Measurements from ENCODE around the gene SLC5A11.

Gene SLC5A11, protein sequence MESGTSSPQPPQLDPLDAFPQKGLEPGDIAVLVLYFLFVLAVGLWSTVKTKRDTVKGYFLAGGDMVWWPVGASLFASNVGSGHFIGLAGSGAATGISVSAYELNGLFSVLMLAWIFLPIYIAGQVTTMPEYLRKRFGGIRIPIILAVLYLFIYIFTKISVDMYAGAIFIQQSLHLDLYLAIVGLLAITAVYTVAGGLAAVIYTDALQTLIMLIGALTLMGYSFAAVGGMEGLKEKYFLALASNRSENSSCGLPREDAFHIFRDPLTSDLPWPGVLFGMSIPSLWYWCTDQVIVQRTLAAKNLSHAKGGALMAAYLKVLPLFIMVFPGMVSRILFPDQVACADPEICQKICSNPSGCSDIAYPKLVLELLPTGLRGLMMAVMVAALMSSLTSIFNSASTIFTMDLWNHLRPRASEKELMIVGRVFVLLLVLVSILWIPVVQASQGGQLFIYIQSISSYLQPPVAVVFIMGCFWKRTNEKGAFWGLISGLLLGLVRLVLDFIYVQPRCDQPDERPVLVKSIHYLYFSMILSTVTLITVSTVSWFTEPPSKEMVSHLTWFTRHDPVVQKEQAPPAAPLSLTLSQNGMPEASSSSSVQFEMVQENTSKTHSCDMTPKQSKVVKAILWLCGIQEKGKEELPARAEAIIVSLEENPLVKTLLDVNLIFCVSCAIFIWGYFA

GRCh38 chr16:24845726-24846547 is at the start of gene SLC5A11:
TSS of gene SLC5A11 (plus strand) at chr16:24845963. CDS start at chr16:24858644, 12,681 bp downstream.
- Histone ChIP-seq H3K4me3 (IDR thresholded peaks at IDR 0.05; ENCODE audit: insufficient read depth, low read depth, low read length) (no peak within 1 kb of the TSS), H3K9ac (no peak within 1 kb of the TSS), H3K4me2 (no peak within 1 kb of the TSS), H3K27ac (no peak within 1 kb of the TSS), H3K79me2 (ENCODE audit: insufficient read depth, low read depth) (no peaks in the 10 kb centered on the region), H3K4me1 (ENCODE audit: low read depth, poor library complexity, severe bottlenecking) (no peaks in the 10 kb centered on the region), H3K27me3 (ENCODE audit: insufficient read depth, low read depth) (no peaks in the 10 kb centered on the region), H3K36me3 (ENCODE audit: insufficient read depth) (no peaks in the 10 kb centered on the region), H4K20me1 (ENCODE audit: insufficient read depth) (no peaks in the 10 kb centered on the region), H2AFZ (ENCODE audit: low read depth) (no peak within 1 kb of the TSS)
- TF ChIP-seq, protein P1, sequence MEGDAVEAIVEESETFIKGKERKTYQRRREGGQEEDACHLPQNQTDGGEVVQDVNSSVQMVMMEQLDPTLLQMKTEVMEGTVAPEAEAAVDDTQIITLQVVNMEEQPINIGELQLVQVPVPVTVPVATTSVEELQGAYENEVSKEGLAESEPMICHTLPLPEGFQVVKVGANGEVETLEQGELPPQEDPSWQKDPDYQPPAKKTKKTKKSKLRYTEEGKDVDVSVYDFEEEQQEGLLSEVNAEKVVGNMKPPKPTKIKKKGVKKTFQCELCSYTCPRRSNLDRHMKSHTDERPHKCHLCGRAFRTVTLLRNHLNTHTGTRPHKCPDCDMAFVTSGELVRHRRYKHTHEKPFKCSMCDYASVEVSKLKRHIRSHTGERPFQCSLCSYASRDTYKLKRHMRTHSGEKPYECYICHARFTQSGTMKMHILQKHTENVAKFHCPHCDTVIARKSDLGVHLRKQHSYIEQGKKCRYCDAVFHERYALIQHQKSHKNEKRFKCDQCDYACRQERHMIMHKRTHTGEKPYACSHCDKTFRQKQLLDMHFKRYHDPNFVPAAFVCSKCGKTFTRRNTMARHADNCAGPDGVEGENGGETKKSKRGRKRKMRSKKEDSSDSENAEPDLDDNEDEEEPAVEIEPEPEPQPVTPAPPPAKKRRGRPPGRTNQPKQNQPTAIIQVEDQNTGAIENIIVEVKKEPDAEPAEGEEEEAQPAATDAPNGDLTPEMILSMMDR (conservative IDR thresholded peaks at IDR 0.05; ENCODE audit: low read depth, low read length), result no peak

GRCh38 chr16:24800586-24800985 is 45.2 kb upstream of the SLC5A11 start:
- H3K4me1 ChIP-seq (ENCODE audit: low read depth, poor library complexity, severe bottlenecking), result no peaks in the 10 kb centered on the region
- H3K4me2 ChIP-seq, result no peak overlapping the region
- no peak overlapping the region for H3K27ac ChIP-seq
- H3K4me3 ChIP-seq (IDR thresholded peaks at IDR 0.05; ENCODE audit: insufficient read depth, low read depth, low read length), result no peak overlapping the region
- no peak overlapping the region for H3K9ac ChIP-seq
- no peaks in the 10 kb centered on the region for H4K20me1 ChIP-seq (ENCODE audit: insufficient read depth)
- H3K79me2 ChIP-seq (ENCODE audit: insufficient read depth, low read depth), result no peaks in the 10 kb centered on the region
- no peaks in the 10 kb centered on the region for H3K27me3 ChIP-seq (ENCODE audit: insufficient read depth, low read depth)
- H3K36me3 ChIP-seq (ENCODE audit: insufficient read depth), result peaks cover 18% of the 10 kb centered on the region; the same call in 1 of the 2 replicates
- TF ChIP-seq, protein P1 (conservative IDR thresholded peaks at IDR 0.05; ENCODE audit: low read depth, low read length), result 0 out of 2 replicates have a peak, but pooled peaks have one; percentile 23
- no peak overlapping the region for H2AFZ ChIP-seq (ENCODE audit: low read depth)

GRCh38 chr16:24801761-24802302 is 43.9 kb upstream of the SLC5A11 start:
- Histone ChIP-seq H3K36me3 (ENCODE audit: insufficient read depth) (peaks cover 24% of the 10 kb centered on the region; the same call in 1 of the 2 replicates), H3K4me2 (no peak overlapping the region), H3K27ac (no peak overlapping the region), H3K9ac (no peak overlapping the region), H4K20me1 (ENCODE audit: insufficient read depth) (no peaks in the 10 kb centered on the region), H3K79me2 (ENCODE audit: insufficient read depth, low read depth) (no peaks in the 10 kb centered on the region), H3K4me3 (IDR thresholded peaks at IDR 0.05; ENCODE audit: insufficient read depth, low read depth, low read length) (no peak overlapping the region), H3K27me3 (ENCODE audit: insufficient read depth, low read depth) (no peaks in the 10 kb centered on the region), H3K4me1 (ENCODE audit: low read depth, poor library complexity, severe bottlenecking) (no peaks in the 10 kb centered on the region), H2AFZ (ENCODE audit: low read depth) (no peak overlapping the region)
- TF ChIP-seq, protein P1 (conservative IDR thresholded peaks at IDR 0.05; ENCODE audit: low read depth, low read length), result no peak

DNA sequence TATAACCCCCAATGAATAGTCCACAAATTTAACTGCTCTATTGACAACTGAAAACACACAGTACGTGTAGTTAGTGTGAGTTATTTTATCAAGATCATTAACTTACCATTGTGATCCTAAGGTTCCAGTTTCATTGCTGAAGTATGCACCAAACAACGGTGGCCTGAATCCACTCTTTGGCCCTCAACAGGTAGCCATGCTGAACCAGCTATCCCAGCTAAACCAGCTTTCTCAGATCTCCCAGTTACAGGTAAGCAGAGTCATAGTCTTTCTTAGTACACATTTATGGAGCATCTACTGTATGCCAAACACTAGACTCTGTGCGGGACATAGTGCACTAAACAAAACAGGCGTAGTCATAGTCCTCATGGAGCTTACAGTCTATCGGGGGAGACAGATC is 40.3 kb upstream of the SLC5A11 start:
- Histone ChIP-seq H3K36me3 (ENCODE audit: insufficient read depth) (peaks cover 18% of the 10 kb centered on the region; the same call in 1 of the 2 replicates), H3K79me2 (ENCODE audit: insufficient read depth, low read depth) (no peaks in the 10 kb centered on the region), H3K4me1 (ENCODE audit: low read depth, poor library complexity, severe bottlenecking) (no peaks in the 10 kb centered on the region), H3K4me3 (IDR thresholded peaks at IDR 0.05; ENCODE audit: insufficient read depth, low read depth, low read length) (no peak overlapping the region), H3K4me2 (no peak overlapping the region), H3K27me3 (ENCODE audit: insufficient read depth, low read depth) (no peaks in the 10 kb centered on the region), H3K9ac (no peak overlapping the region), H4K20me1 (ENCODE audit: insufficient read depth) (no peaks in the 10 kb centered on the region), H3K27ac (no peak overlapping the region), H2AFZ (ENCODE audit: low read depth) (no peak overlapping the region)
- TF ChIP-seq, protein P1 (conservative IDR thresholded peaks at IDR 0.05; ENCODE audit: low read depth, low read length), result no peak
